NB4 (cell line): Measurements from ENCODE around the gene PLCH2.

Experiments used
- CTCF ChIP-seq: IDR thresholded peaks from one replicate; pipeline ENCODE4 v1.5.1; 2012; ENCODE audit warnings: low read depth, low read length
- MAX ChIP-seq: IDR thresholded peaks from 2 replicates; pipeline ENCODE4 v1.6.1; 2011; ENCODE audit warnings: low read depth, low read length
- MYC ChIP-seq: IDR thresholded peaks from 2 replicates; pipeline ENCODE4 v1.6.1; 2011; ENCODE audit warnings: low read depth, low read length
- POLR2A ChIP-seq: IDR thresholded peaks from 2 replicates; pipeline ENCODE4 v1.6.1; 2011; ENCODE audit warnings: mild to moderate bottlenecking; ENCODE audit not compliant: insufficient read length; ENCODE audit errors: extremely low read depth

- TF ChIP-seq CTCF: no peak
- no peak for TF ChIP-seq POLR2A
- TF ChIP-seq MAX: no peak
- no peak for TF ChIP-seq MYC
These were observed 15.9 kb upstream of the PLCH2 start for GRCh38 chr1:2460203-2460602.
